Lower lobe of right lung (tissue), 2 donors: ENCODE data around the gene NPAS2. TPM values are rescaled to one million over a fixed set of nuclear protein-coding genes. Genes with fewer than 3 reads are reported as not detected.

Experiments used
- ATAC-seq, 2 donors: fragments of 200-7000 bp; cut with Tn5 transposase; one replicate each; pipeline ENCODE4 v1.9.1; 2020 to 2022; ENCODE audit warnings: mild to moderate bottlenecking in 2 of 2, moderate library complexity in 2 of 2
- DNase-seq: peaks from one replicate; pipeline ENCODE4 v3.0.0-alpha.2; 2020
- H3K27ac ChIP-seq: fragments of 200-600 bp; one replicate; pipeline ENCODE4 v1.8.0; 2022
- H3K27me3 ChIP-seq: fragments of 200-600 bp; one replicate; pipeline ENCODE4 v1.8.0; 2022; ENCODE audit warnings: low read depth
- H3K36me3 ChIP-seq: fragments of 200-600 bp; one replicate; pipeline ENCODE4 v1.8.0; 2022; ENCODE audit warnings: mild to moderate bottlenecking
- H3K4me1 ChIP-seq: fragments of 200-600 bp; one replicate; pipeline ENCODE4 v1.8.0; 2022
- H3K4me3 ChIP-seq: fragments of 200-600 bp; one replicate; pipeline ENCODE4 v1.8.0; 2022; ENCODE audit warnings: mild to moderate bottlenecking
- H3K9me3 ChIP-seq: fragments of 200-600 bp; one replicate; pipeline ENCODE4 v1.8.0; 2022
- CTCF ChIP-seq: fragments of 200-600 bp; IDR thresholded peaks from one replicate; pipeline ENCODE4 v1.8.0; 2022; ENCODE audit warnings: antibody characterized with exemption, mild to moderate bottlenecking
- intact Hi-C: fragments of 100-400 bp; cut with DNase I; formaldehyde crosslinking; loops from one replicate; pipeline ENCODE4 v1.11.0; 2022
- total RNA-seq: library from RNA; stranded (reverse); fragmentation: NEBNext Ultra II Directional; extraction: Animal tissue kit (Norgen Biotek cat#: 25700); gene quantifications from one replicate; pipeline ENCODE4 v1.2.1, GENCODE V29; 2021
- donor health status: DM: no; HTN: yes; CAD: no; lungs with severe emphysema.

The NPAS2 gene
- total RNA-seq, 1 donor from 2014 or later = 10.1 TPM

- TF ChIP-seq CTCF = no peak
- Histone ChIP-seq H3K4me1 (peaks cover 8% of the 10 kb centered on the region), H3K27me3 (no peaks in the 10 kb centered on the region), H3K4me3 (no peak overlapping the region), H3K36me3 (no peaks in the 10 kb centered on the region), H3K9me3 (no peaks in the 10 kb centered on the region), H3K27ac (no peak overlapping the region)
- ATAC-seq = no peak
- DNase-seq = no peak
- intact Hi-C loops = no loop called here
These were observed 9.3 kb upstream of the NPAS2 start for GRCh38 chr2:100810603-100811145.

GRCh38 chr2:100812116-100812515, 7.8 kb upstream of the NPAS2 start:
- no peak for ATAC-seq
- H3K36me3 ChIP-seq = no peaks in the 10 kb centered on the region
- no peaks in the 10 kb centered on the region for H3K27me3 ChIP-seq
- intact Hi-C loops = no loop called here
- no peak for DNase-seq
- no peak overlapping the region for H3K4me3 ChIP-seq
- H3K27ac ChIP-seq = no peak overlapping the region
- H3K9me3 ChIP-seq = no peaks in the 10 kb centered on the region
- TF ChIP-seq CTCF = no peak
- peaks cover 8% of the 10 kb centered on the region for H3K4me1 ChIP-seq

- Histone ChIP-seq H3K27me3 (no peaks in the 10 kb centered on the region), H3K4me1 (peaks cover 8% of the 10 kb centered on the region), H3K27ac (no peak overlapping the region), H3K4me3 (no peak overlapping the region), H3K36me3 (no peaks in the 10 kb centered on the region), H3K9me3 (no peaks in the 10 kb centered on the region)
- TF ChIP-seq CTCF = no peak
- intact Hi-C loops = no loop called here
- no peak for ATAC-seq
- no peak for DNase-seq
These were observed 7.4 kb upstream of the NPAS2 start for GRCh38 chr2:100812573-100812972.

- Histone ChIP-seq H3K4me3 (no peak overlapping the region), H3K27me3 (no peaks in the 10 kb centered on the region), H3K9me3 (no peaks in the 10 kb centered on the region), H3K4me1 (peaks cover 15% of the 10 kb centered on the region), H3K36me3 (no peaks in the 10 kb centered on the region), H3K27ac (no peak overlapping the region)
- intact Hi-C loops = no loop called here
- TF ChIP-seq CTCF = no peak
- ATAC-seq (peak in 1 of 2 donors; percentile 31), DNase-seq (no peak)
These were observed 6.4 kb upstream of the NPAS2 start for GRCh38 chr2:100813527-100813926.

- Histone ChIP-seq H3K9me3 (no peaks in the 10 kb centered on the region), H3K27ac (no peak overlapping the region), H3K4me3 (no peak overlapping the region), H3K27me3 (no peaks in the 10 kb centered on the region), H3K4me1 (peaks cover 20% of the 10 kb centered on the region), H3K36me3 (no peaks in the 10 kb centered on the region)
- ATAC-seq = no peak
- no peak for DNase-seq
- no peak for TF ChIP-seq CTCF
- intact Hi-C loops = no loop called here
These were observed 5.9 kb upstream of the NPAS2 start for GRCh38 chr2:100814043-100814442.

GRCh38 chr2:100814453-100814852, 5.5 kb upstream of the NPAS2 start:
- no peak for DNase-seq
- H3K9me3 ChIP-seq = no peaks in the 10 kb centered on the region
- no peak overlapping the region for H3K4me3 ChIP-seq
- ATAC-seq = no peak
- peaks cover 1% of the 10 kb centered on the region for H3K27me3 ChIP-seq
- no peak overlapping the region for H3K27ac ChIP-seq
- no peaks in the 10 kb centered on the region for H3K36me3 ChIP-seq
- intact Hi-C loops = no loop called here
- TF ChIP-seq CTCF = no peak
- H3K4me1 ChIP-seq = peaks cover 25% of the 10 kb centered on the region
